A549 (cell line): ENCODE data around the gene APCDD1L.

ENCODE experiments used
- CEBPB ChIP-seq, 2 experiments: fragments of >200 bp in 1 of 2; sonication (Bioruptor Twin) in 1 of 2; formaldehyde crosslinking in 1 of 2; IDR thresholded peaks; 2 replicates each; pipeline ENCODE4 v1.6.1; 2012 to 2016
- CHD4 ChIP-seq: fragments of 200-600 bp; sonication (generic); IDR thresholded peaks from 2 replicates; pipeline ENCODE4 v1.6.1; 2016; ENCODE audit warnings: antibody characterized with exemption, mild to moderate bottlenecking, borderline replicate concordance
- E2F6 ChIP-seq: IDR thresholded peaks from 2 replicates; pipeline ENCODE4 v1.6.1; 2012; ENCODE audit warnings: low read depth, borderline replicate concordance
- EP300 ChIP-seq, 2 experiments: fragments of >200 bp; sonication (Bioruptor Twin); formaldehyde crosslinking; IDR thresholded peaks; 2 replicates in 1 of 2; 3 replicates in 1 of 2; pipeline ENCODE4 v1.6.1; 2016 to 2017
- HDAC2 ChIP-seq: fragments of 200-600 bp; sonication (generic); IDR thresholded peaks from 2 replicates; pipeline ENCODE4 v1.6.1; 2016
- MAX ChIP-seq: IDR thresholded peaks from 2 replicates; pipeline ENCODE4 v1.6.1; 2012
- POLR2A ChIP-seq: IDR thresholded peaks from 2 replicates; pipeline ENCODE4 v1.6.1; 2012; ENCODE audit warnings: mild to moderate bottlenecking, low read length
- RAD21 ChIP-seq, 2 experiments: fragments of >200 bp in 1 of 2; sonication (Bioruptor Twin) in 1 of 2; formaldehyde crosslinking in 1 of 2; IDR thresholded peaks in 1 of 2; conservative IDR thresholded peaks in 1 of 2; 2 replicates in 1 of 2; 3 replicates in 1 of 2; pipeline ENCODE4 v1.6.1; 2012 to 2018; ENCODE audit warnings: inconsistent platforms in 1 of 2
- TF ChIP-seq, protein P1 (sequence below): fragments of >200 bp; sonication (Bioruptor Twin); formaldehyde crosslinking; IDR thresholded peaks from 3 replicates; pipeline ENCODE4 v1.5.1; 2016
- TF ChIP-seq, protein P2 (sequence below): fragments of 200-600 bp; sonication (generic); IDR thresholded peaks from 2 replicates; pipeline ENCODE4 v1.6.1; 2016; ENCODE audit warnings: antibody characterized with exemption, mild to moderate bottlenecking, moderate library complexity

DNA sequence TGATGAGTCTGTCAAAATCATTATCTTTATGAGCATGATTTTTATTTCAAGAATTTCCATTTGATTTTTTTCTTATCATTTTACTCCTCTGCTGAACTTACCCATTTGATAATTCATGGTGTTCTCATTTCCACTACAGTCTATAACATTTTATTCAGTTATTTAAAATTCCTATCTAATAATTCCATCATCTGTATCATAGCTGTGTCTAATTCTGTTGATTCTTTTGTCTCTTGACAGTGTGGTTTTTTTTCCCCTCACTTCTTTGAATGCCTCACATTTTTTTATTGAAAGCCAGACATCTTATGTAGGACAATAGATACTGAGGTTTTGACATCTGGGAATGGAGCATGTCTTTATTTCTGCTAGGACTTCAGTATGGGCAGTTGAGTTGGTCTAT is 16.5 kb upstream of the APCDD1L start:
- TF ChIP-seq, protein P1, sequence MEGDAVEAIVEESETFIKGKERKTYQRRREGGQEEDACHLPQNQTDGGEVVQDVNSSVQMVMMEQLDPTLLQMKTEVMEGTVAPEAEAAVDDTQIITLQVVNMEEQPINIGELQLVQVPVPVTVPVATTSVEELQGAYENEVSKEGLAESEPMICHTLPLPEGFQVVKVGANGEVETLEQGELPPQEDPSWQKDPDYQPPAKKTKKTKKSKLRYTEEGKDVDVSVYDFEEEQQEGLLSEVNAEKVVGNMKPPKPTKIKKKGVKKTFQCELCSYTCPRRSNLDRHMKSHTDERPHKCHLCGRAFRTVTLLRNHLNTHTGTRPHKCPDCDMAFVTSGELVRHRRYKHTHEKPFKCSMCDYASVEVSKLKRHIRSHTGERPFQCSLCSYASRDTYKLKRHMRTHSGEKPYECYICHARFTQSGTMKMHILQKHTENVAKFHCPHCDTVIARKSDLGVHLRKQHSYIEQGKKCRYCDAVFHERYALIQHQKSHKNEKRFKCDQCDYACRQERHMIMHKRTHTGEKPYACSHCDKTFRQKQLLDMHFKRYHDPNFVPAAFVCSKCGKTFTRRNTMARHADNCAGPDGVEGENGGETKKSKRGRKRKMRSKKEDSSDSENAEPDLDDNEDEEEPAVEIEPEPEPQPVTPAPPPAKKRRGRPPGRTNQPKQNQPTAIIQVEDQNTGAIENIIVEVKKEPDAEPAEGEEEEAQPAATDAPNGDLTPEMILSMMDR, result no peak
- no peak for TF ChIP-seq POLR2A
- TF ChIP-seq CHD4, result no peak
- TF ChIP-seq HDAC2, result no peak
- no peak for TF ChIP-seq EP300 (IDR thresholded peaks at IDR 0.05)
- TF ChIP-seq RAD21 (conservative IDR thresholded peaks at IDR 0.05 in 1 of 2, IDR thresholded peaks at IDR 0.05 in 1 of 2), result no peak
- TF ChIP-seq, protein P2, sequence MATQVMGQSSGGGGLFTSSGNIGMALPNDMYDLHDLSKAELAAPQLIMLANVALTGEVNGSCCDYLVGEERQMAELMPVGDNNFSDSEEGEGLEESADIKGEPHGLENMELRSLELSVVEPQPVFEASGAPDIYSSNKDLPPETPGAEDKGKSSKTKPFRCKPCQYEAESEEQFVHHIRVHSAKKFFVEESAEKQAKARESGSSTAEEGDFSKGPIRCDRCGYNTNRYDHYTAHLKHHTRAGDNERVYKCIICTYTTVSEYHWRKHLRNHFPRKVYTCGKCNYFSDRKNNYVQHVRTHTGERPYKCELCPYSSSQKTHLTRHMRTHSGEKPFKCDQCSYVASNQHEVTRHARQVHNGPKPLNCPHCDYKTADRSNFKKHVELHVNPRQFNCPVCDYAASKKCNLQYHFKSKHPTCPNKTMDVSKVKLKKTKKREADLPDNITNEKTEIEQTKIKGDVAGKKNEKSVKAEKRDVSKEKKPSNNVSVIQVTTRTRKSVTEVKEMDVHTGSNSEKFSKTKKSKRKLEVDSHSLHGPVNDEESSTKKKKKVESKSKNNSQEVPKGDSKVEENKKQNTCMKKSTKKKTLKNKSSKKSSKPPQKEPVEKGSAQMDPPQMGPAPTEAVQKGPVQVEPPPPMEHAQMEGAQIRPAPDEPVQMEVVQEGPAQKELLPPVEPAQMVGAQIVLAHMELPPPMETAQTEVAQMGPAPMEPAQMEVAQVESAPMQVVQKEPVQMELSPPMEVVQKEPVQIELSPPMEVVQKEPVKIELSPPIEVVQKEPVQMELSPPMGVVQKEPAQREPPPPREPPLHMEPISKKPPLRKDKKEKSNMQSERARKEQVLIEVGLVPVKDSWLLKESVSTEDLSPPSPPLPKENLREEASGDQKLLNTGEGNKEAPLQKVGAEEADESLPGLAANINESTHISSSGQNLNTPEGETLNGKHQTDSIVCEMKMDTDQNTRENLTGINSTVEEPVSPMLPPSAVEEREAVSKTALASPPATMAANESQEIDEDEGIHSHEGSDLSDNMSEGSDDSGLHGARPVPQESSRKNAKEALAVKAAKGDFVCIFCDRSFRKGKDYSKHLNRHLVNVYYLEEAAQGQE, result no peak
- no peak for TF ChIP-seq MAX
- no peak for TF ChIP-seq CEBPB (IDR thresholded peaks at IDR 0.05)
- no peak for TF ChIP-seq E2F6
